DMS153 (cell line): ENCODE data around the gene TMCC3.

Experiments
- DNase-seq: peaks from one replicate; lab custom pipeline; 2025; lab: John Stamatoyannopoulos, UW

Gene TMCC3

GRCh38 chr12:94673496-94673895 is 23.1 kb upstream of the TMCC3 start:
- DNase-seq = no peak

GRCh38 chr12:94671917-94672316 is 21.6 kb upstream of the TMCC3 start:
- no peak for DNase-seq

DNA sequence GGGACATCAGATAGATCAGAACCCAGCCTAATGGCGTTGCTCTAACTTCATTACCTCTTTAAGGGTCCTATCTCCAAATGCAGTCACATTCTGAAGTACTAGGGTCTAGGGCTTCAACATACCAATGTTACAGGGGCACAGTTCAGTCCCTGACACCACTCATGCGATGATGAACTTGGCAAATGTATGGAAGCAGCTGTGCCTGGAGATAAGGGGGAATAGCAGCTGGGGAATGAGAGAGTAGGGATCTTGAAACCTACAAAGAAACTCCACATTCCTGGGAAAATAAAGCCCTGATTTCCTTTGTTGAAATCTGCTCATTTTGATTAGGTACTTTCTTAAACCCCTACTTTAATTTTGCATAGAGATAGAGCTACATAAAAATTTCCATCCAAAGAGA is 20.5 kb upstream of the TMCC3 start:
- no peak for DNase-seq

DNA sequence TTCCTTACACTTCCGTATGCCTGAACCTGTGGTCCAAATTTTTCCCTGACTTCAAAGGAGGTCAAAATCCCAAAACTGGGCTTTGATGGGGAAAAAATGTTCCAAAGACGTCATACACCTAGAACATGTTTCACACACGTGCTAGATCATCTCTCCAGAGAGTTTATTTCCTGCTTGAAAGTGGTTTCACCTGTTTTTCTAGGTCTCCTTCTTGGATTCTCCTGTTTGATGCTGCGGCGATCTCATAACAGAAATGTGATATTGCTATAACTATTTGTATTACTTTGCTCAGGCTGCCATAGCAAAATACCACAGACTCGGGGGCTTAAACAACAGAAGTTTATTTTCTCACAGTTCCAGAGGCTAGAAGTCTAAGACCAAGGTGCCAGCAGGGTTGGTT is 19.7 kb upstream of the TMCC3 start:
- DNase-seq = no peak

- no peak for DNase-seq
Measured at GRCh38 chr12:94667031-94667540, 16.7 kb upstream of the TMCC3 start.

DNA sequence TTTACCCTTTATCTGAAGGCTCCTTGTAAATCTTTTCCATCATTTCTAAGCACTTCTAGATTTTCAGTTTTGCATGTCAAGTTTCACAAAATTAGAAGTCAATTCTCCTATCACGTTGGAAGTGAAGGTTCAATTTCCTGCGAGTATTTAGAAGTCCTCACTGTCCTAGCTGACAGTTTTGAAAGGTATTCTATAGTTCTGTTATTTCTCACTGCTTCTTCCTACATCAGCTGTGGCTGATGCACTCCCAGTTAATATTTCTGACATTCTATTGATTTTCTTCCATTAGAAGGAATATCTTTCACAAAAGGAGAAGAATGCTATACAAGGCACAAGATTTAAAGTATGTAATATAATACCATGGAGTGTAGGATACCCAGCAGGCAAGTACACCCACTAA is 15.8 kb upstream of the TMCC3 start:
- DNase-seq = no peak

DNA sequence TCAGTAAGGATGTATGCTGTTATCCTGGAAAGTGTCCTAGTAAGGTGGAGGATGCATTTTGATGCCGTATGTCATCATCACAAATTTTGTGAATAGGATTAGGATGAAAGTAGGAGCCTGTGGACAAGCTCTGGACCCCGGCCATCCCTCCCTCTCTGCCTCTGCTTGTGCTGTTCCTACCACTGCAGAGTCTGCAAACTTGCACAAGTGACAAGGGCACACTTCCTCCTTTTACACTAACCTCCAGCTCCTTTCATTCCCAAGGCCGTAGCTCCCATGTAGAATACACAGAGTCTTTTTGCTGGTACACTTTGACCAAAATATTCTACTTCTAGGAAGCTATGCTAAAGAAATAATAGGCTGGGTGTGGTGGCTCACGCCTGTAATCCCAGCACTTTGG is 13.3 kb upstream of the TMCC3 start:
- no peak for DNase-seq

DNA sequence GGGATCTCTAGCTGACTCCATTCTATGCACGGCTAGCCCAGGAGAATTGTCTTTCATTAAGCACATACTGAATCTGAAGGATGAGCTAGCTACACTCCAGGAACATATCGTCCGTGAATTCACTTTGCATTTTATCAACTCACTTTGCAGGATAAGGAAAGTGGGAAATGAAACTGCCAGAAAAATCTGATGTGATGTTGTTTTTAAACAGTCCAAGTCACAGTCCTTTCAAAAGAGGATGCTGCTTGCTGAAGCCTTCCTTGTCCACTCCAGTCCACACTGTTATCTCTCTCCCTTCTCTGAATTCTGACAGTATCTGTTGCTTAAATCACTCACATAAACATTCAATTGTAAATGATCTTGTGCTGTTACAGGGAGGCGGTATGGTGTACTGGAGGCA is 12.7 kb upstream of the TMCC3 start:
- DNase-seq = no peak

DNA sequence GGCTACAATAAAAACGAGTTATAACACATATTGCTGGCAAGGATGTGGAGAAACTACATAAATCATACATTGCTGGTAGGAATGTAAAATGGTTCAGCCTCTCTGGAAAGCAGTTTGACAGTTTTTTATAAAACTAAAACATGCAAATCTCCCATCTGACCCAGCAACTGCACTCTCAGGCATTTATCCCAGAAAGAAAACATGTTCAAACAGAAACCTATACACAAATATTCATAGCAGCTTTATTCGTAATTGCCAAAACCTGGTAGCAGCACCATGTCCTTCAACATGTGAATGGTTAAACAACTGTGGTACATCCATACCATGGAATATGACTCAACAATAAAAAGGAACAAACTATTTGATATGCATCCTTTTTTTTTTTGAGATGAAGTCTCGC is 10.1 kb upstream of the TMCC3 start:
- DNase-seq = no peak

DNA sequence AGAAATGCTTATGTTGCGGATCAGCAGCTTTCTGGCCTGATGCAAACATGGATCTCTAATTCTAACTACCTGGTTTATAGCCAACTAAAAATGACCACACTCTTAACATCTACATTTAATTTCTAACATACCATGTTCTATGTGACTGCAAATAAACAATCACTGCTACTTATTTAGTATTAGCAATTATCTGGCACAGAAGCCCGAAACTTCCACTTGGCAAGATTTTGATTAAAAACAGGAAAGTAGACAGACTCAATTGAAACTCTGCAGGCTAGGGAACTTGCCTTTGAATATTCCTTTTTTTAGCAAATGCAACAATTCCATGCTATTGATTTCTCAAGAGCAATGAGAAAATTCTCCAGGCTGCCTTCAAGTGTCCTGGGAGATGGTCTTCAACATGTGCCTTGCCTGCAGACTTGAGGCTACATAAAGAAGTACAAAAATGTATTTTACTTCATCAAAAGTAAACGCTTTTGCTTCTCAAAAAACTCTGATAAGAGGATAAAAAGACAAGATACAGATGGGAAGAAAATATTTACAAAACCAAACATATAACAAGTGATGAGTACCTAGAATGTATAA is 9.1 kb upstream of the TMCC3 start:
- no peak for DNase-seq

DNA sequence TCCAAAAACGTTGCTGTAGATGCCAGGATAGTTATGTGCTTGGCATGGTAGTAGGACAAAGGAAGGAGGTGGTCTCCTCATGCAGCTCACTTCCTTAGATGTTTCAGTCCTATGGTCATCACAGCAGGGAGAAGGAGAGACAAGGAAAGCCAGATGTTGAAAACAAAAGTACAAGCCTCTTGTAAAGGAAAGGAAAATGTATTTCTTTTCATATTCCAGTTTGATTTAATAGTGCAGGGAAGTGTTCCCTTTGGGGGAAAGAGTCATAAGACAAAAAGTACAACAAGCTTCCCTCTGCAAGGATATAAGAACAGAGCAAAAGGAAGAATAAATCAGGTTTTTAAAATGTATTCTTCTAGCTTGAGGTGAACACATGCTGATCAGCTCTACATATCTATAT is 8.6 kb upstream of the TMCC3 start:
- no peak for DNase-seq

- no peak for DNase-seq
Measured at GRCh38 chr12:94656556-94656955, 6.2 kb upstream of the TMCC3 start.

DNA sequence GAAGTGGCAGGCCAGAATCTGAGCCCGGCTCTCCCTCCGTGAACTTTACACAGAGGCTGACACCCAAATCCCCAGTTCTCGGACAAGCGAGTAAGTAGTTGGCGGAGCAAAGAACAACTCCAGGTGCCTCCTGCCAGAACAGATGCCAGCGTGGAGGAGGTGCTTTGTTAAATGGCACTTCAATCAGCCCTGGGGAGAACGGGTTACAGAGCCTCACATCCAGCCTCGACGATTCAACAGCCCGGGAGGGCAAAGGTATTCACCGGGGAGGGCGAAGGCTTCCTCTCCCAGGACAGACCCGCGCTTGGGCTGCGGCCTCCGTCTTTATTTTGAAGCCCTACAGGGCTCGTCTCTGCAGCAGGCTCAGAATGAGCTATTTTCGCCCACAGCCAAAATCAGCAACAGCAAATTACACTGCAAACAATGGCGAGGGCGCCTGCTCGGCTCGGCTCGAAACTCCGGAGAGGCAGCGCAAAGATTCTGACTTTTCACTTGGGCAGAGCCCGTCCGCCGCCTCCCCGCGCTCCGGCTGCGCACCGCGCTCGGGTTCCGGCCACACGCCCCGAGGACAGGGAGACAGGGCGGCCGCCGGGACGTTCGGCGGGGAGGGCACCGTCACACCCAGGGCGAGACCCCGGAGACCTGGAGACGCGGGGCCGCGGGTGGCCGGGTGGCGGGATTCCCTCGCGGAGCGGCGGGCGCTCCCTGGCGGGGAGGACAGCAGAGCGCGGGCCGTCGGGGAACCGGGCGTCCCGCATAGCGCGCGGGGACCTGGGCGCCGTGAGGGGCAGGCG is 811 bp downstream of the TMCC3 start:
- DNase-seq = no peak

GRCh38 chr12:94648578-94648977 is 1.8 kb downstream of the TMCC3 start:
- DNase-seq = no peak

GRCh38 chr12:94644141-94644979 is 6.0 kb downstream of the TMCC3 start:
- no peak for DNase-seq

GRCh38 chr12:94643606-94644005 is 6.8 kb downstream of the TMCC3 start:
- no peak for DNase-seq

GRCh38 chr12:94641283-94641682 is 9.1 kb downstream of the TMCC3 start:
- DNase-seq = no peak

DNA sequence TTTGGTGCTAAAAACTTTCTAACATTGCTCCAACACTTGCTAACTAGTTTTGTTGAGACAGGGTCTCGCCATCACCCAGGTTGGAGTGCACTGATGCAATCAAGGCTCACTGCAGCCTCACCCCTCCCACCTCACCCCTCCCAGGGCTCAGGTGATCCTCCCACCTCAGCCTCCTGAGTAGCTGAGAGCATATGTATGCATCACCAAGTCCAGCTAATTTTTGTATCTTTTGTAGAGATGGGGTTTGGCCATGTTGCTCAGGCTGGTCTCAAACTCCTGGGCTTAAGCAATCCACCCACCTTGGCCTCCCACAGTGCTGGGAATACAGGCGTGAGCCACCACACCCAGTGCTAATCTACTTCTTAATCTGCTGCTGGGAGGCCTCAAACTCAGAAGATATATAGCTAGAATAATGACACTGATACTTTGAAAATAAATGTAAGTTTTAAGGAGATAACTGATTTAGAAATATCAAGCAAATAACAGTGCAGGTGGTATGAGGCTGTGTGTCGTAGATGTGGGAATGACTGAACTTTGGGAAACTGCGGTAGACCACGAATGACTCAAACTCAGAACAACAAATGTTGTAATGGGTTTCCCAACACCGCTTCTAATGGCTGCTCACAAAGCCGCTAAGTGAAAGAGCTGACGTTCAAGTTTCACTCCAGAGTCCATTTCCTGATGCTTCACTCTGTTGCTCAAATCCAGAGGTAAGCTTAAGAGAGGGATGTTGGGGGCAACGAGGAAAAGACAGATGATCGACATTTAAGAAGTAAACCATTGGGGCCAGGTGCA is 10.0 kb downstream of the TMCC3 start:
- DNase-seq = no peak

- no peak for DNase-seq
Measured at GRCh38 chr12:94638521-94638920, 11.8 kb downstream of the TMCC3 start.

DNA sequence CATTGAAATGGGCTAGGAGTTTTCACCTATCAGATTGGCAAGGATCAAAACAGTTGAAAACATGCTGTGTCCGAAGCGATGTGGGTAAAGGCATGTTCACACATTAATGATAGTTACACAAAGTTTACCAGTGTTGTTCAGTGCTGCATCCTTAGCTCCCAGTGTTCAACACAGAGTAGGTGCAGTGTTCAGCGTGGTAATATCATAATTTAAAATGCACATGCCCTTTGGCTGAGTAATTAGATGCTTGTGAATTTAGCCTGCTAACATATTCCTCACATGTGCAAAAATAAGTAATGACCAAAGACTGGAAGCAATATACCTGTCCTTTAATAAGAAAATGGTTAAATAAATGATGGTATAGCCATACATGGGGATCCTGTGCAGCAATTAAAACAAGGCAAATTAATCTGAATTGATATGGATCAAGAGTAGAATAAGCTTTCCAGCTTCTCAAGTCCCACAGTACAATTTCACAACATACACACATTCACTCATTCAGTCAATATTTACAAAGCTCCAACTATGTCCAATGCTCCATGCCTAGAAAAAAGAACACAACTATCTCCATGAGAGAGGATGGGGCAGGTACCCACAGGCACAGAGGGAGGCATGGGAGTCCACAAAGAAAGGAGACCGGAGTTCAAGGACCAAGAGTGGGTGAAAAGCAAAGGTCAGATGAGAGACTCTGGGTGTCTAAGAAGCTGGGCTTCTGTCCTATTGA is 12.8 kb downstream of the TMCC3 start:
- DNase-seq = no peak

- DNase-seq = no peak
Measured at GRCh38 chr12:94636462-94637085, 13.8 kb downstream of the TMCC3 start.
